Measurements from ENCODE around the gene PTPN18. TPM values are rescaled to one million over a fixed set of nuclear protein-coding genes. Genes with fewer than 3 reads are reported as not detected.
A peak's percentile ranks its signal among the peaks of the same experiment; 100 is the strongest.

Gene PTPN18
- total and polyA plus RNA-seq, 2 of the 4 experiments (the other 2 are of a cell fraction): 9.7 to 15.5 TPM

- Histone ChIP-seq H3K27me3 (ENCODE audit: control insufficient read depth, insufficient read depth, low read length) (no peaks in the 10 kb centered on the region), H4K20me1 (ENCODE audit: insufficient read depth, low read length) (no peaks in the 10 kb centered on the region; the same call in 1 of the 2 replicates), H2AK9ac (replicated peaks; ENCODE audit: low read depth, low read length, poor library complexity) (peak overlapping the region; percentile 100), H3K79me1 (ENCODE audit: low read depth in 1 of 2, low read length in 2 of 2) (peaks cover 33 to 72% of the 10 kb centered on the region in 2 experiments), H3K18ac (ENCODE audit: low read depth, low read length) (peak overlapping the region; percentile 43), H2AK5ac (ENCODE audit: low read depth, low read length) (peak overlapping the region; percentile 65), H3K36me3 (ENCODE audit: control insufficient read depth, insufficient read depth, low read length) (peaks cover 12% of the 10 kb centered on the region), H3K4me1 (ENCODE audit: control insufficient read depth, insufficient read depth, low read length) (peaks cover 10% of the 10 kb centered on the region; the same call in 1 of the 2 replicates), H4K8ac (ENCODE audit: low read depth in 2 of 2, low read length in 2 of 2) (peak overlapping the region; percentile 68 to 93), H2AFZ (replicated peaks; ENCODE audit: low read length, poor library complexity) (peak overlapping the region; percentile 99), H3K27ac (ENCODE audit: insufficient read depth, low read length) (peak overlapping the region; percentile 78), H3K4ac (ENCODE audit: low read depth, low read length) (peak overlapping the region; percentile 97), H2BK20ac (ENCODE audit: low read depth, low read length) (no peak overlapping the region), H4K91ac (ENCODE audit: insufficient read depth, low read depth, low read length) (peak overlapping the region; percentile 90), H3K23ac (ENCODE audit: low read depth, low read length) (peak overlapping the region; percentile 92), H3K14ac (replicated peaks; ENCODE audit: low read depth, low read length) (peak overlapping the region; percentile 94), H3K4me3 (ENCODE audit: insufficient read depth, low read depth, low read length) (peak overlapping the region; percentile 79), H3K9ac (ENCODE audit: low read depth, low read length) (peak overlapping the region; percentile 81), H4K5ac (ENCODE audit: low read depth, low read length) (peak overlapping the region; percentile 94), H2BK5ac (ENCODE audit: low read depth, low read length, poor library complexity, severe bottlenecking) (peak overlapping the region; percentile 67), H3K9me3 (ENCODE audit: control insufficient read depth, insufficient read depth, low read length) (no peaks in the 10 kb centered on the region), H2BK15ac (ENCODE audit: low read depth, low read length) (peak overlapping the region; percentile 53; the same call in 1 of the 3 replicates), H3K9me1 (ENCODE audit: insufficient read depth, low read length) (peaks cover 15% of the 10 kb centered on the region), H3K4me2 (ENCODE audit: low read depth, low read length) (peak overlapping the region; percentile 90), H2BK120ac (ENCODE audit: low read depth, low read length) (peak overlapping the region; percentile 54), H3K56ac (ENCODE audit: extremely low read depth, insufficient read depth, low read length) (peak overlapping the region; percentile 90; the same call in 1 of the 2 replicates)
- ChIA-PET POLR2A (ENCODE audit: unreplicated experiment) (interaction anchor here (1.1 kb wide), 1 partner anchor 35 kb away, joined by 3 read pairs; no protein-coding TSS in a partner anchor), CTCF (interaction anchor here (1.0 kb wide), 1 partner anchor 31 kb away, joined by 3 read pairs; the partner anchor contains the start of gene IMP4)
- DNase-seq (no peak), ATAC-seq (ENCODE audit: low read depth) (peak; percentile 3)
- intact Hi-C loops (cut with micrococcal nuclease): loop anchor here (1.0 to 2.0 kb wide), 3 partner anchors 17 to 31 kb away; partner anchors contain the start of genes IMP4 and PTPN18
- dilution Hi-C loops (cut with HindIII; ENCODE audit: low sequenced_read_pairs, unreplicated experiment): no loop called here
- no peak for TF ChIP-seq RCOR1 (IDR thresholded peaks at IDR 0.05; ENCODE audit: insufficient replicate concordance, low read length)
- no peak for TF ChIP-seq BHLHE40 (IDR thresholded peaks at IDR 0.05; ENCODE audit: low read depth, low read length)
- no peak for TF ChIP-seq CTCF (conservative IDR thresholded peaks at IDR 0.05; ENCODE audit: low read depth, low read length)
- WGBS, 2 experiments (ENCODE audit: extremely low coverage in 2 of 2, insufficient read length in 1 of 2): 83% methylated on average over 8 of the region's 24 CpGs; no CpG with 5 or more reads in 1 of the 2 experiments
- in situ Hi-C loops (cut with MboI; ENCODE audit: low sequenced_read_pairs): loop anchor here (25.0 kb wide), 1 partner anchor 739 kb away; the partner anchor contains the start of gene PLEKHB2
- BruUV-seq (replicated peaks): no TSS peak
Measured at GRCh38 chr2:130372833-130373807, 17.3 kb downstream of the PTPN18 start.

All from IMR-90 (cell line).